ENCODE results near the gene RASA3.

- TF ChIP-seq CTCF (IDR thresholded peaks at IDR 0.05; ENCODE audit: control extremely low read depth in 1 of 3, insufficient read depth in 1 of 3, low read depth in 1 of 3, low read length in 3 of 3) (no peak), EZH2 (IDR thresholded peaks at IDR 0.05; ENCODE audit: low read depth, low read length, severe bottlenecking) (no peak), CBX5 (IDR thresholded peaks at IDR 0.05; ENCODE audit: low read depth, low read length) (no peak), POLR2A (IDR thresholded peaks at IDR 0.05; ENCODE audit: control extremely low read depth in 1 of 2, low read depth in 2 of 2, low read length in 2 of 2) (no peak), EP300 (IDR thresholded peaks at IDR 0.05; ENCODE audit: borderline replicate concordance in 1 of 2, low read depth in 2 of 2, low read length in 2 of 2) (no peak)
These were observed 18.3 kb downstream of the RASA3 start for GRCh38 chr13:114114006-114114640.
